ENCODE results near the gene AGXT. TPM values are rescaled to one million over a fixed set of nuclear protein-coding genes. Genes with fewer than 3 reads are reported as not detected.
A peak's percentile ranks its signal among the peaks of the same experiment; 100 is the strongest.
"Not testable (repeated sequence)": the region's sequence is repeated elsewhere in the genome, so short reads cannot be mapped to it uniquely, and the experiment has no call there.

Gene AGXT
- total RNA-seq, 4 donors from 2014 or later = not detected

DNA sequence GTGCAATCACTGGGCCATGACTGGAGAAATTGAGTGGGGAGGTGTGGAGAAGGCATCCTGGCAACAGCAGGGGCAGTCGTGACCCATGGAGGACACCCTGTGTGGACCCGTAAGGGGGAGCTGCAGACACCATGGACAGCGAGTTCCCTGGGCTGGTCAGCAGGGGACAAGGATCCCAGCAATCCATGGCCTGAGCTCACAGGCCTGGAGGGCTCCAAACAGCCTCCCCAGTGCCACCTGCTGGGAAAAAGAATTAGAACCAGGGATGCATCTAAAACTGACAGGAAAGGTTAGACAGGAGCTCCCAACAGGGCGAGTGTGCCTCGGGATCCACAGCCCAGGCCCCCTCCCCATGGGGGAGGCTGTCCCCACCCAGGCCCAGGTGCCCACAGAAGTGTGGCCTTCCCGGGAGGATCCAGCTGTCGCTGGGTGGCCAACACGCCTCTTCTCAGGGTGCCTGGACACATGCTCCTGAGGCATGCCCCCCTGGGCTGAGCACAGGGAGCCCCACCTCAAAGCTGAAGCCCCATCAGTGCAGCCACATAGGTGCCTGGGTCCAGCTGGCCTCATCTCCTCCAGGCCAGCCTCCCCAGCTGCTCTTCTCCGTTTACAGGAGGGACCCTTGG is 28.1 kb upstream of the AGXT start:
- Histone ChIP-seq H3K9me3 (no peaks in the 10 kb centered on the region), H3K4me1 (no peaks in the 10 kb centered on the region), H3K27me3 (peaks cover 0 to 50% (median 0%) of the 10 kb centered on the region in 4 donors), H3K4me3 (no peak overlapping the region), H3K27ac (no peak overlapping the region), H3K36me3 (no peaks in the 10 kb centered on the region)
- DNase-seq = no peak
- intact Hi-C loops (cut with DNase I) = no loop called here
- 36 to 51% methylated on average over 3 to 4 of the region's 9 CpGs for WGBS, 2 donors
- no peak for TF ChIP-seq POLR2A (IDR thresholded peaks at IDR 0.05)
- TF ChIP-seq, protein P1, sequence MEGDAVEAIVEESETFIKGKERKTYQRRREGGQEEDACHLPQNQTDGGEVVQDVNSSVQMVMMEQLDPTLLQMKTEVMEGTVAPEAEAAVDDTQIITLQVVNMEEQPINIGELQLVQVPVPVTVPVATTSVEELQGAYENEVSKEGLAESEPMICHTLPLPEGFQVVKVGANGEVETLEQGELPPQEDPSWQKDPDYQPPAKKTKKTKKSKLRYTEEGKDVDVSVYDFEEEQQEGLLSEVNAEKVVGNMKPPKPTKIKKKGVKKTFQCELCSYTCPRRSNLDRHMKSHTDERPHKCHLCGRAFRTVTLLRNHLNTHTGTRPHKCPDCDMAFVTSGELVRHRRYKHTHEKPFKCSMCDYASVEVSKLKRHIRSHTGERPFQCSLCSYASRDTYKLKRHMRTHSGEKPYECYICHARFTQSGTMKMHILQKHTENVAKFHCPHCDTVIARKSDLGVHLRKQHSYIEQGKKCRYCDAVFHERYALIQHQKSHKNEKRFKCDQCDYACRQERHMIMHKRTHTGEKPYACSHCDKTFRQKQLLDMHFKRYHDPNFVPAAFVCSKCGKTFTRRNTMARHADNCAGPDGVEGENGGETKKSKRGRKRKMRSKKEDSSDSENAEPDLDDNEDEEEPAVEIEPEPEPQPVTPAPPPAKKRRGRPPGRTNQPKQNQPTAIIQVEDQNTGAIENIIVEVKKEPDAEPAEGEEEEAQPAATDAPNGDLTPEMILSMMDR (IDR thresholded peaks at IDR 0.05) = peak in 4 of 6 experiments; percentile 17 to 57 (median 23)

- H3K9me3 ChIP-seq; DNase-seq; H3K27ac ChIP-seq; intact Hi-C loops (cut with DNase I); H3K36me3 ChIP-seq; H3K4me1 ChIP-seq; H3K4me3 ChIP-seq: not testable (repeated sequence)
- WGBS, 2 donors = 70 to 85% methylated on average over 2 of the region's 2 CpGs
- peaks cover 0 to 11% (median 0%) of the 10 kb centered on the region in 4 donors for H3K27me3 ChIP-seq
Measured at GRCh38 chr2:240846309-240846708, 22.3 kb upstream of the AGXT start.

DNA sequence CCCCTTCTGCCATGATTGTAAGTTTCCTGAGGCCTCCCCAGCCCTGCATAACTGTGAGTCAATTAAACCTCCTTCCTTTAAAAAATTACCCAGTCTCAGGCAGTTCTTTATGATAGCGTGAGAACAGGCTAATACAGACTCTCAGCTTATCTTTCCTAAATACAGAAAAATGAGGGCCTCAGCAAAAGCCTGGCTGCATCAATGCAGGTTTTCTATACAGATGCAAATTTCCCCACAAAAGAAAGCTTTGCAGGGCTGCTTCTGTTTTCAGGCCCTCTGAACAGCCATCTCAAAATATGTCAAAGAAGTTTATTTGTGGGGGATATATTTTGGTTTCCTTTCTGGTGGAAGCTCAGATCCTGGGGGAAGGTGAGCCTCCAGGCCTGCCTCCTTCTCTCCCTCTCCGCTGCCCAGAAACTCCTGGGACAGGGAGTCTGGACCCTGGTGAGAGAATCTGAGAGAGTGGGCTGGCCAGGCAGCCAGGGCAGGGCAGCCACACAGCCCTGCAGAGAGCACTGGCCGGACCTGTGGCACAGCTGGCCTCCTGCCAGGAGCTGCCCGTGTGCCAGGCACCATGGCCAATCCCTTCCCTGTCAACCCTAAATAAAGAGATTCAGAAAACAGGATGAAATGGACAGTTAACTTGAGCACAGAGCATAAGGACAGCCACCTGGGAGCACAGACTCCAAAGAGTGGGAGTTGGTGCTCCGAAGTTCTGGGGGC is 21.6 kb upstream of the AGXT start:
- peaks cover 0 to 10% (median 0%) of the 10 kb centered on the region in 3 donors for H3K4me1 ChIP-seq
- TF ChIP-seq POLR2A (IDR thresholded peaks at IDR 0.05) = no peak
- TF ChIP-seq, protein P1 (IDR thresholded peaks at IDR 0.05) = no peak
- no peak overlapping the region for H3K4me3 ChIP-seq
- no peaks in the 10 kb centered on the region for H3K9me3 ChIP-seq
- H3K27ac ChIP-seq = no peak overlapping the region
- 68 to 78% methylated on average over 1 to 4 of the region's 5 CpGs for WGBS, 2 donors
- H3K36me3 ChIP-seq = no peaks in the 10 kb centered on the region
- intact Hi-C loops (cut with DNase I) = no loop called here
- H3K27me3 ChIP-seq = peaks cover 0 to 5% (median 0%) of the 10 kb centered on the region in 4 donors
- DNase-seq = no peak

DNA sequence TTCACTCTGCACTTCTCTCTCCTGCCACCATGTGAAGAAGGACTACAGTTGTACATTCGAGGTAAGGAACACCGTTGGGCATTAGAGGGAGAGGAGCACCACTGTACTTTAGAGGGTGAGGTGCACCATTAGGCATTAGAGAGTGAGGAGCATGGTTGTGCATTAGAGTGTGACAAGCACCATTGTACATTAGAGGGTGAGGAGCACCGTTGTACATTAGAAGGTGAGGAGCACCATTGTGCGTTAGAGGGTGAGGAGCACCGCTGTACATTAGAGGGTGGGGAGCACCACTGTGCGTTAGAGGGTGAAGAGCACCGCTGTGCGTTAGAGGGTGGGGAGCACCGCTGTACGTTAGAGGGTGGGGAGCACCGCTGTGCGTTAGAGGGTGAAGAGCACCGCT is 20.8 kb upstream of the AGXT start:
- no peak for DNase-seq
- intact Hi-C loops (cut with DNase I) = no loop called here
- Histone ChIP-seq H3K9me3 (no peaks in the 10 kb centered on the region), H3K4me1 (peaks cover 0 to 10% (median 0%) of the 10 kb centered on the region in 3 donors), H3K36me3 (no peaks in the 10 kb centered on the region), H3K4me3 (no peak overlapping the region), H3K27ac (no peak overlapping the region), H3K27me3 (peaks cover 0 to 5% (median 0%) of the 10 kb centered on the region in 4 donors)
- WGBS, 2 donors = 85 to 87% methylated on average over 12 to 13 of the region's 13 CpGs
- no peak for TF ChIP-seq POLR2A (IDR thresholded peaks at IDR 0.05)
- TF ChIP-seq, protein P1 (IDR thresholded peaks at IDR 0.05) = no peak

DNA sequence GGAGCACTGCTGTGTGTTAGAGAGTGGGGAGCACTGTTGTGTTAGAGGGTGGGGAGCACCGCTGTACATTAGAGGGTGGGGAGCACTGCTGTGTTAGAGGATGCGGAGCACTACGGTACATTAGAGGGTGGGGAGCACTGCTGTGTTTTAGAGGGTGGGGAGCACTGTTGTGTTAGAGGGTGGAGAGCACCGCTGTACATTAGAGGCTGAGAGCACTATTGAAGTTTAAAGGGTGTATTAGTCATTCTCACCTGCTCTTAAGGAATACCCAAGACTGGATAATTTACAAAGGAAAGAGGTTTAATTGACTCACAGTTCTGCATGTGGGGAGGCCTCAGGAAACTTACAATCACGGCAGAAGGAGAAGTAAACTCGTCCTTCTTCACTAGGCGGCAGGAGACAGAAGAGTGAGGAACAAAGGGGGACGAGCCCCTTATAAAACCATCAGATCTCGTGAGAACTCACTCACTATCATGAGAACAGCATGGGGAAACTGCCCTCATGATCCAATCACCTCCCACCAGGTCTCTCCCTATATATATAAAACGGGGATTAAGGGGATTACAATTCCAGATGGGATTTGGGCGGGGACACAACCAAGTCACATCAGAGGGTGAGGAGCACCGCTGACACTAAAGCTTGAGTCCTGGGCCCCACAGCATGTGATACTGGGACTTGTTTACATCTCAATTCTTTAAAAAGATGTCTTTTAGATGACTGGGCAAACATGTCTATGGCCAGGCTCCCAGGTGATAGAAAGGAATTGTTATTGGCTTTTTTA is 19.5 kb upstream of the AGXT start:
- Histone ChIP-seq H3K9me3 (no peaks in the 10 kb centered on the region), H3K27me3 (peaks cover 0 to 5% (median 0%) of the 10 kb centered on the region in 4 donors), H3K4me1 (peaks cover 0 to 10% (median 0%) of the 10 kb centered on the region in 3 donors), H3K27ac (no peak overlapping the region), H3K36me3 (no peaks in the 10 kb centered on the region), H3K4me3 (no peak overlapping the region)
- no peak for TF ChIP-seq POLR2A (IDR thresholded peaks at IDR 0.05)
- TF ChIP-seq, protein P1 (IDR thresholded peaks at IDR 0.05) = no peak
- intact Hi-C loops (cut with DNase I) = no loop called here
- WGBS, 2 donors = 64% methylated on average over 11 to 12 of the region's 12 CpGs
- DNase-seq = no peak

Measured in esophagus squamous epithelium (tissue), 5 donors.